PC-3 (cell line): ENCODE results near the gene C22orf39. TPM values are rescaled to one million over a fixed set of nuclear protein-coding genes. Genes with fewer than 3 reads are reported as not detected.

Source experiments
- ATAC-seq: fragments of 200-7000 bp; cut with Tn5 transposase; 2 replicates; pipeline ENCODE4 v1.9.1; 2020; ENCODE audit warnings: mild to moderate bottlenecking, moderate library complexity
- BruUV-seq: library from RNA; stranded (reverse); fragments of 400-500 nt; replicated peaks from 2 replicates; lab custom pipeline; 2021; lab: Mats Ljungman, UMichigan
- CTCF ChIA-PET: fragments of 300-600 bp; sonication (Branson Sonifier 250); formaldehyde crosslinking; loops from one replicate; lab custom pipeline; 2022; ENCODE audit warnings: antibody characterized with exemption; lab: Charles Lee
- POLR2A ChIA-PET: fragments of 300-600 bp; sonication (Branson Sonifier 250); formaldehyde crosslinking; loops from one replicate; lab custom pipeline; 2022; ENCODE audit warnings: antibody characterized with exemption; ENCODE audit not compliant: unreplicated experiment; lab: Charles Lee
- DNase-seq: peaks from one replicate; pipeline ENCODE4 v3.0.0-alpha.2; 2015
- H2AFZ ChIP-seq: fragments of 300-600 bp; sonication (generic); 2 replicates; pipeline ENCODE4 v1.6.0; 2016; ENCODE audit warnings: antibody characterized with exemption, low read length
- H3F3A ChIP-seq: fragments of 300-600 bp; sonication (generic); one replicate; pipeline ENCODE4 v1.6.0; 2017; ENCODE audit warnings: antibody characterized with exemption, low read length, control low read depth, mild to moderate bottlenecking; ENCODE audit not compliant: unreplicated experiment
- H3K27ac ChIP-seq: fragments of 300-600 bp; sonication (generic); 2 replicates; pipeline ENCODE4 v1.5.1; 2016; ENCODE audit warnings: mild to moderate bottlenecking, low read length
- H3K27me3 ChIP-seq: fragments of 300-600 bp; sonication (generic); 2 replicates; pipeline ENCODE4 v1.6.1; 2016; ENCODE audit warnings: low read length, mixed read lengths
- H3K36me3 ChIP-seq: fragments of 300-600 bp; sonication (generic); 2 replicates; pipeline ENCODE4 v1.6.1; 2016; ENCODE audit warnings: low read depth, mixed run types, low read length, mixed read lengths
- H3K4me1 ChIP-seq: fragments of 300-600 bp; sonication (generic); 2 replicates; pipeline ENCODE4 v1.5.1; 2016; ENCODE audit warnings: low read length; ENCODE audit not compliant: insufficient read depth
- H3K4me2 ChIP-seq: fragments of 300-600 bp; sonication (generic); 2 replicates; pipeline ENCODE4 v1.6.0; 2016; ENCODE audit warnings: low read length
- H3K4me3 ChIP-seq: fragments of 300-600 bp; sonication (generic); 2 replicates; pipeline ENCODE4 v1.5.1; 2016; ENCODE audit warnings: mild to moderate bottlenecking, low read length, mixed read lengths
- H3K79me2 ChIP-seq: fragments of 300-600 bp; sonication (generic); 2 replicates; pipeline ENCODE4 v1.6.1; 2017; ENCODE audit warnings: low read length, mixed read lengths
- H3K9ac ChIP-seq: fragments of 300-600 bp; sonication (generic); 2 replicates; pipeline ENCODE4 v1.6.0; 2016; ENCODE audit warnings: mild to moderate bottlenecking, low read length
- H3K9me2 ChIP-seq: fragments of 300-600 bp; sonication (generic); replicated peaks from 2 replicates; pipeline ENCODE4 v1.6.1; 2016; ENCODE audit warnings: mixed run types, low read length, mixed read lengths
- H3K9me3 ChIP-seq: fragments of 300-600 bp; sonication (generic); 2 replicates; pipeline ENCODE4 v1.6.1; 2016; ENCODE audit warnings: low read length, mixed read lengths
- H4K20me1 ChIP-seq: fragments of 300-600 bp; sonication (generic); 2 replicates; pipeline ENCODE4 v1.6.1; 2016; ENCODE audit warnings: low read length, mixed read lengths
- CTCF ChIP-seq: fragments of 300-600 bp; sonication (generic); conservative IDR thresholded peaks from 2 replicates; pipeline ENCODE4 v1.5.1; 2017; ENCODE audit warnings: antibody characterized with exemption, low read depth, mild to moderate bottlenecking, low read length
- EZH2 ChIP-seq: fragments of 300-600 bp; sonication (generic); IDR thresholded peaks from one replicate; pipeline ENCODE4 v1.6.1; 2017; ENCODE audit warnings: antibody characterized with exemption, mild to moderate bottlenecking, low read length; ENCODE audit not compliant: unreplicated experiment
- EZH2phosphoT487 ChIP-seq: fragments of 300-600 bp; sonication (generic); IDR thresholded peaks from 2 replicates; pipeline ENCODE4 v1.6.1; 2018; ENCODE audit warnings: mild to moderate bottlenecking, antibody characterized with exemption, low read length, borderline replicate concordance
- intact Hi-C: fragments of 100-400 bp; cut with micrococcal nuclease; formaldehyde crosslinking; loops from 2 replicates; pipeline ENCODE4 v1.9.0; 2023
- total RNA-seq: library from RNA; depleted of rRNA; stranded (reverse); fragments of >200 nt; gene quantifications from 2 replicates; pipeline ENCODE4 v1.2.3, GENCODE V29; 2014

The C22orf39 gene
- total RNA-seq, 1 experiment from 2014 or later, result 25.0 TPM

DNA sequence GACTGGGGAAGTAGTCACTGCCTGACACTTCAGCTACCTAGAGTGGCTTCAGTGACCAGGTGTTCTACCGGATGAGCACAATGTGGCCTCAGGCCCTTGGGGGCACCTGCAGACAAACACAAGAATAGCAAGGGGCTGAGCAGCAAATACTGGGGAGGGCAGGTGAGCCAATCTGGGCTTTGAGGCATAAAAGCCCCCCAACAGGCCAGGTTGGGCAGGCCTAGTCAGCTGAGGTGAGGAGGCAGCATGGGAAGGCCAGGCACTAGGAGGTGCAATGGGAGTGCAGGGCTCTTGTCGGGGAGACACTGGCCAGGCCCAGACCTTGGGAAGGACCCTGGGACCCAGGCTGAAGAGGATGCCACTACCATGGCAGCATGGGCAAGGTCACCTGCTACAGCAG, 22.5 kb upstream of the C22orf39 start:
- intact Hi-C loops, result no loop called here
- POLR2A ChIA-PET, result no interaction called here
- H3K9me3 ChIP-seq, result no peaks in the 10 kb centered on the region
- no TSS peak for BruUV-seq
- no peak for ATAC-seq
- H3K27ac ChIP-seq, result no peak overlapping the region
- H3K27me3 ChIP-seq, result no peaks in the 10 kb centered on the region
- no peak overlapping the region for H3K4me2 ChIP-seq
- H3K79me2 ChIP-seq, result peaks cover 24% of the 10 kb centered on the region
- H3K36me3 ChIP-seq, result peaks cover 62% of the 10 kb centered on the region
- no peaks in the 10 kb centered on the region for H3K4me1 ChIP-seq
- DNase-seq, result no peak
- H3K9me2 ChIP-seq, result no peaks in the 10 kb centered on the region
- no peaks in the 10 kb centered on the region for H4K20me1 ChIP-seq
- no peak for TF ChIP-seq CTCF
- no peaks in the 10 kb centered on the region for H3F3A ChIP-seq
- H3K4me3 ChIP-seq, result no peak overlapping the region
- no peak overlapping the region for H2AFZ ChIP-seq
- no peak overlapping the region for H3K9ac ChIP-seq
- CTCF ChIA-PET, result no interaction called here

- TF ChIP-seq CTCF (no peak), EZH2 (no peak), EZH2phosphoT487 (no peak)
- POLR2A ChIA-PET, result no interaction called here
- no TSS peak for BruUV-seq
- no peak overlapping the region for H3K4me2 ChIP-seq
- no peaks in the 10 kb centered on the region for H3K9me2 ChIP-seq
- H2AFZ ChIP-seq, result no peak overlapping the region
- H3K9ac ChIP-seq, result no peak overlapping the region
- CTCF ChIA-PET, result no interaction called here
- DNase-seq, result no peak
- H3F3A ChIP-seq, result no peaks in the 10 kb centered on the region
- no peaks in the 10 kb centered on the region for H3K9me3 ChIP-seq
- H3K36me3 ChIP-seq, result peaks cover 58% of the 10 kb centered on the region
- no peaks in the 10 kb centered on the region for H3K4me1 ChIP-seq
- no peaks in the 10 kb centered on the region for H3K27me3 ChIP-seq
- no peak overlapping the region for H3K4me3 ChIP-seq
- peaks cover 19% of the 10 kb centered on the region for H3K79me2 ChIP-seq
- intact Hi-C loops, result no loop called here
- no peaks in the 10 kb centered on the region for H4K20me1 ChIP-seq
- no peak for ATAC-seq
- no peak overlapping the region for H3K27ac ChIP-seq
These were observed 21.9 kb upstream of the C22orf39 start for GRCh38 chr22:19469421-19469820.

GRCh38 chr22:19467912-19468311, 20.4 kb upstream of the C22orf39 start:
- Histone ChIP-seq H2AFZ (no peak overlapping the region), H3K9me3 (no peaks in the 10 kb centered on the region), H3K79me2 (peaks cover 7% of the 10 kb centered on the region; the same call in 1 of the 2 replicates), H3K4me2 (no peak overlapping the region), H3K27me3 (no peaks in the 10 kb centered on the region), H4K20me1 (no peaks in the 10 kb centered on the region), H3K4me3 (no peak overlapping the region), H3F3A (no peaks in the 10 kb centered on the region), H3K4me1 (no peaks in the 10 kb centered on the region), H3K9ac (no peak overlapping the region), H3K36me3 (peaks cover 57% of the 10 kb centered on the region), H3K9me2 (no peaks in the 10 kb centered on the region), H3K27ac (no peak overlapping the region)
- no peak for ATAC-seq
- ChIA-PET CTCF (no interaction called here), POLR2A (no interaction called here)
- BruUV-seq, result no TSS peak
- TF ChIP-seq EZH2 (no peak), EZH2phosphoT487 (no peak), CTCF (no peak)
- no peak for DNase-seq
- intact Hi-C loops, result no loop called here
